ENCODE results near the gene NCOR2. TPM values are rescaled to one million over a fixed set of nuclear protein-coding genes. Genes with fewer than 3 reads are reported as not detected.

The NCOR2 gene
- total and polyA plus RNA-seq, 11 donors, result 62.1 to 184 (median 127) TPM

DNA sequence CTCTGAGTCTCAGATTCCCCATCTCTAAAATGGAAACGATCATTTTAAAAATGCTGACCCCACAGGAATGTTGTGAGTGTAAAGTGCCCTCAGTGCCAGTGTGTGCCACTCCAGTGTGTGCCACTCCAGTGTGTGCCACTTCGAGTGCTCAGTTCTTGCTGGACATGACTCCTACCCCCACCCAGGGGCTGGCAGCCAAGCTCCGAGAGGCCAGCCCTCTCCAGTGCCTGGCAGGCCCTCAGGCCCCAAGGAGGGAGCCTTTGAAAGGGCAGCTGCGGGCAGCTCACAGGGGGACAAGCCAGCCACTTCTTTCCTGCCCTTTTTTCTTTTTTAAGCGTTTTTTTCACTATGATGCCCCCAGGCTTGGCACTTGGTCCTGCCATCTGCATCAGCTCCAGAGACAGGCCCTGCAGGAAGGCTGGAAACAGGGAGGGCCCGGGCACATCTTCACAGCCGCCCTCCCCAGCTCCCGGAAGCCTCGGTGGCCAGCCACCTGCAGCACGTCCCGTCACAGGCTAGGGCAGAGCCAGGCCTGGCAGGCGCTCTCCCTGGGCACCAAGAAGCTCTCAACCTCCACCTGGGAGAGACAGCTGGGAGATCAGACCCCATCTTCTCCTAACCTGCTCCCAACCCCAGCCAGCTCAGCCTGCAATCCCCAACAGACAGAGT, 29.8 kb downstream of the NCOR2 start:
- Histone ChIP-seq H3K4me1 (peaks cover 10 to 48% (median 40%) of the 10 kb centered on the region in 12 donors), H3K9me3 (no peaks in the 10 kb centered on the region), H3K27ac (peak overlapping the region in 11 of 12 donors; percentile 23 to 74 (median 52)), H3K36me3 (peaks cover 0 to 15% (median 3%) of the 10 kb centered on the region in 9 donors), H3K27me3 (no peaks in the 10 kb centered on the region), H3K4me3 (no peak overlapping the region)
- DNase-seq (peak in 2 of 5 donors; percentile 69 to 70), ATAC-seq (peak; percentile 61 to 81 (median 69))
- WGBS, 4 donors, result 44 to 69% (median 47%) methylated on average over 12 of the region's 12 CpGs
- TF ChIP-seq, protein P1, sequence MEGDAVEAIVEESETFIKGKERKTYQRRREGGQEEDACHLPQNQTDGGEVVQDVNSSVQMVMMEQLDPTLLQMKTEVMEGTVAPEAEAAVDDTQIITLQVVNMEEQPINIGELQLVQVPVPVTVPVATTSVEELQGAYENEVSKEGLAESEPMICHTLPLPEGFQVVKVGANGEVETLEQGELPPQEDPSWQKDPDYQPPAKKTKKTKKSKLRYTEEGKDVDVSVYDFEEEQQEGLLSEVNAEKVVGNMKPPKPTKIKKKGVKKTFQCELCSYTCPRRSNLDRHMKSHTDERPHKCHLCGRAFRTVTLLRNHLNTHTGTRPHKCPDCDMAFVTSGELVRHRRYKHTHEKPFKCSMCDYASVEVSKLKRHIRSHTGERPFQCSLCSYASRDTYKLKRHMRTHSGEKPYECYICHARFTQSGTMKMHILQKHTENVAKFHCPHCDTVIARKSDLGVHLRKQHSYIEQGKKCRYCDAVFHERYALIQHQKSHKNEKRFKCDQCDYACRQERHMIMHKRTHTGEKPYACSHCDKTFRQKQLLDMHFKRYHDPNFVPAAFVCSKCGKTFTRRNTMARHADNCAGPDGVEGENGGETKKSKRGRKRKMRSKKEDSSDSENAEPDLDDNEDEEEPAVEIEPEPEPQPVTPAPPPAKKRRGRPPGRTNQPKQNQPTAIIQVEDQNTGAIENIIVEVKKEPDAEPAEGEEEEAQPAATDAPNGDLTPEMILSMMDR (IDR thresholded peaks at IDR 0.05), result no peak
- TF ChIP-seq POLR2A (IDR thresholded peaks at IDR 0.05), result no peak
- intact Hi-C loops (cut with DNase I), result no loop called here

DNA sequence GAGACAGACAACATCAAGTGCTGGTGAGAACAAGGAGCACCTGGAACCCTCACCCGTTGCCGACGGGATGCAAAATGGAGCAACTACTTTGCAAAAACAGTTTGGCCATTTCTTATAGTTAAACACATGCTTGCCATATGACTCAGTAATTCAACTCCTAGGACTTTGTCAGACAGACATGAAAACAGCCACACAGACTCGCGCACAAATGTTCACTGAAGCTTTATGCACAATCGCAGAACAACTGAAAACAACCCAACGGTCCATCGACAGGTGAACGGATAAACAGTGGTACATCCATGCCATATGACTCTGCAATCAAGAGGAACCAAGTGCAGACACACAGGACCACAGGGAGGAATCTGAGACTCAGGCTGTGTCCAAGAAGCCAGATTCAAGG, 30.8 kb downstream of the NCOR2 start:
- DNase-seq, result no peak
- no peaks in the 10 kb centered on the region for H3K27me3 ChIP-seq
- peaks cover 0 to 15% (median 3%) of the 10 kb centered on the region in 9 donors for H3K36me3 ChIP-seq
- peaks cover 10 to 46% (median 33%) of the 10 kb centered on the region in 12 donors for H3K4me1 ChIP-seq
- no peak overlapping the region for H3K4me3 ChIP-seq
- ATAC-seq, result no peak
- TF ChIP-seq, protein P1 (IDR thresholded peaks at IDR 0.05), result no peak
- 92 to 93% (median 93%) methylated on average over 9 of the region's 9 CpGs for WGBS, 4 donors
- H3K9me3 ChIP-seq, result no peaks in the 10 kb centered on the region
- peak overlapping the region in 1 of 12 donors; percentile 48 for H3K27ac ChIP-seq
- intact Hi-C loops (cut with DNase I), result no loop called here

DNA sequence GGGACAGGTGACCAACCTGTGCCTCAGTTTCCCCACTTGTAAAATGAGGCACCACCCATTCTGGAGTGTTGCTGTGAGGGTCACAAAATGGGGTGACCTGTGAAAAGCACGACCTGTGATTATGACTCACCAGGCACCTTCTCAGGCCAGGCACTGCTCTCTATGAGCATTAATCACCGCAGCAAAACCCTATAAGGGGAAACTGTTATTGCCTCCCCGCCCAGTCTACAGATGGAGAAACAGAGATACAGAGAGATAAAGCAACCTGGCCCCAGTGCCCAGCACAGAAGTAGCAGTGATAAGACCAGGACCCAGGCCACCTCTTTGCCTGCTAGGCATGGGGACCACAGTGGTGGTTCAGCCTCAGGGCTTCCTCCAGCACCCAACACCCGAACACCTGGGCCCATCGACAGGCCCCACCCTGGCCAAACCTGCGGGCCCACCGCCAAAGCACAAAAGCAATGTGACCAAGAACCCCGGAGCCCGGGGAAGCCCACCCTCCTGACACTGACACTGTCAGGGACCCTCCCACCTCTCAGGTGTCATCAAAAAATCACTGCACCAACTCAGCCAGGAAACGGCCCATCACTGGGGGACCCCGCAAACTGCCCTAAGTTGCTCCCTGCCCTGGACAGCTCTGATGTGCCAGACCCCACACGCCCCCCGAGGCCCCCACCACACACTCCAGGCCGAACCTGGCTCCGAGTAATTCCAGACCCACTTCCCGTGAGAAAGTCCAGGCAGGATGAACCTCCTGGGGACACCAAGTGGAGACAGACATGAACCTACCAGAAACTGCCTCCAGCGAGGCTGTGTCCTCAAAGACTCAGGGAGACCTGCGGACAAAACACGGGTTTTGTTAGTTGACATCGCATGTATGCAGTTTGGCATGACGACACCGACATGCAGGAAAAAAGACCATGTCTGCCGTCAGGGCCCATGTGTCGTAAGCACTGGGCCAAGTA, 32.4 kb downstream of the NCOR2 start:
- H3K9me3 ChIP-seq, result no peaks in the 10 kb centered on the region
- ATAC-seq (no peak), DNase-seq (no peak)
- intact Hi-C loops (cut with DNase I), result no loop called here
- no peak overlapping the region for H3K4me3 ChIP-seq
- peaks cover 0 to 15% (median 3%) of the 10 kb centered on the region in 9 donors for H3K36me3 ChIP-seq
- WGBS, 4 donors, result 75 to 89% (median 88%) methylated on average over 16 to 24 of the region's 24 CpGs
- peaks cover 10 to 57% (median 42%) of the 10 kb centered on the region in 12 donors for H3K4me1 ChIP-seq
- H3K27me3 ChIP-seq, result no peaks in the 10 kb centered on the region
- no peak overlapping the region for H3K27ac ChIP-seq
- TF ChIP-seq POLR2A (IDR thresholded peaks at IDR 0.05), result no peak
- TF ChIP-seq, protein P1 (IDR thresholded peaks at IDR 0.05), result no peak

- intact Hi-C loops (cut with DNase I), result loop anchor here in 1 of 10 donors (2.0 kb wide), 1 partner anchor 23 kb away; no protein-coding TSS in a partner anchor
- no peak for ATAC-seq
- Histone ChIP-seq H3K27me3 (no peaks in the 10 kb centered on the region), H3K36me3 (peaks cover 0 to 17% (median 3%) of the 10 kb centered on the region in 9 donors), H3K27ac (peak overlapping the region in 1 of 12 donors; percentile 5), H3K4me1 (peaks cover 4 to 47% (median 32%) of the 10 kb centered on the region in 12 donors), H3K9me3 (no peaks in the 10 kb centered on the region), H3K4me3 (no peak overlapping the region)
- no peak for TF ChIP-seq POLR2A (IDR thresholded peaks at IDR 0.05)
- TF ChIP-seq, protein P1 (IDR thresholded peaks at IDR 0.05), result no peak
- WGBS, 4 donors, result 90 to 95% (median 94%) methylated on average over 13 of the region's 13 CpGs
- no peak for DNase-seq
Observed at GRCh38 chr12:124533456-124533855, 34.0 kb downstream of the NCOR2 start.

Data from heart left ventricle (tissue), 16 donors.